GM19397 (cell line): ENCODE data around the gene NFKB2.

Experiments used
- ATAC-seq: cut with Tn5 transposase; IDR thresholded peaks from one replicate; pipeline ENCODE4 v1.9.1; 2021; ENCODE audit warnings: mild to moderate bottlenecking, moderate library complexity; ENCODE audit not compliant: unreplicated experiment

NFKB2 gene

DNA sequence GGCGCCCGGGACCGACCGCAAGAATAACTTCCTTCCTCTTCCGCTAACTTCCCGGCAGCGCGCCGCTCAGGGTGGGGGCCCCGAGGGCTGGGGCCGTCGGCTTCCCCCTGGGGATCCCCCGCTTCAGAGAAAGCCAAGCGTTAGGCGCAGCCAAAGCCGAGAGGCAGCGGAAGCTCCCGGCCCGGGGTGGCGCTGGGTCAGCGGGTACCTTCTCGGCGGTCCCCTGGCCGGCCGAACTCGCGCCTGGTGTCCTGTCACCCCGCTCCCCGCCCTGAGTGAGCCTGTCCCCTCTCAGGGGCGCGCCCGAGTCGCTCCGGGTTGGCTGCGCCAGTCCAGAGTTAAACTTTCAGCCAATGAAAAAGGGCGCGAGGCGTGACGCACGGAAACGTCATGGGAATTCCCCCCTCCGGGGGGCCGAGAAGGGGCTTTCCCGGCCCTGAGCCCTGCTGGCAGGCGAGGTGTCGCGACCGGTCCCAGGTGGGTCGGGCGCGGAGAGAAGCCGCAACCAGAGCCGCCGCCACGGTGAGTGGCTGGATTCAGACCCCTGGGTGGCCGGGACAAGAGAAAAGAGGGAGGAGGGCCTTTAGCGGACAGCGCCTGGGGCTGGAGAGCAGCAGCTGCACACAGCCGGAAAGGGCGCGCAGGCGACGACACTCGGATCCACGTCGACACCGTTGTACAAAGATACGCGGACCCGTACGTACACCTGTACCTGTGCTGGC is 1.3 kb upstream of the NFKB2 start:
- ATAC-seq = peak; percentile 78

DNA sequence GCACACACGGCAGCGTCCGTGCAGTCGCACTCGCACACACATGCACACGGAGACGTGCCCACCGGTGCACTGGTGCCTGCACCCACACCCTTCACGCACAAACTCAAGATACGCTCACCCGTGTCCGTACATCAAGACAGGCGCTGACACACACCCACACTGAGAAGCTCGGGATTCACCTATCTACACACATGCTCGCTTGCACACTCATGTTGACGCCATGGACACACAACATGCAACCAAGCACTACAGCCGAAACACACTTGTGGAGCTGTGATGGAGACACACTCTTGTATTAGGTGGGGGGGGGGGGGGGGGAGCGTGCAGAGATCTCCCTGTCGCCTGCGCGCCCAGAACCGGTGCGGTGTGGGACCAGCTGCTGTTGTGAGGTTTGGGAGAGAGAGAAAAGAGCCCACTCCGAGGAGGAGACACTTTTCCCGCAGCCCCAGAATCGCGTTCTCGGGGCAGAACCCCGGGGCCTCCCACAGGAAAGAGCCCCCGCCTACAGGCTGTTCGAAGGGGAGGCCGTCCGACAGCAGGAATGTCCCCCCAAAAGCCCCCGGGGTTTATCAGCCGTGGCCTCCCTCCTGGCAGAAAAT is 605 bp upstream of the NFKB2 start:
- ATAC-seq = no peak

DNA sequence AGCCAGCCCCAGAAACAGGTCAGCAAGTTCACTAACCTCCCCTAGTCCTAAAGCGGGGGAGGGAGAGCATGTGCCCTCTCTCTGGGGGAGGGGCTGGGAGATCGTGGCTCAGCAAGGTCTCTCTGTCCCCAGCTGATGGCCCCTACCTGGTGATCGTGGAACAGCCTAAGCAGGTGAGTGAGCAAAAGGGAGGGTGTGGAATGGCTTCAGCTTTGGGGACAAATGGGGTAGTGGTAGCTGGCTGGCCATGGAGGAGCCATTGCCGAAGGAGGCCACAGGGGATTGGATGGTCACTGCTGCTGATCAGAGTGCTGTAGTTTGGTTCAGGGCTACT is 779 bp downstream of the NFKB2 start:
- ATAC-seq = no peak

DNA sequence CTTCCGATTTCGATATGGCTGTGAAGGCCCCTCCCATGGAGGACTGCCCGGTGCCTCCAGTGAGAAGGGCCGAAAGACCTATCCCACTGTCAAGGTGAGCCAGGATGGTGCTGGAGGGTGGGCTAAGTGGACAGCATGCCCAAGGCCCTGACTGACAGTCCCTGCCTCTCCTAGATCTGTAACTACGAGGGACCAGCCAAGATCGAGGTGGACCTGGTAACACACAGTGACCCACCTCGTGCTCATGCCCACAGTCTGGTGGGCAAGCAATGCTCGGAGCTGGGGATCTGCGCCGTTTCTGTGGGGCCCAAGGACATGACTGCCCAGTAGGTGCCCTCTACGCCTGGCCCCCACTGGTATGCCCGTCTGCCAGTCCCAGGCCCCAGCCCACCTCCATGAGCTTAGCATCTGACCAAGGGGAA is 1.2 kb downstream of the NFKB2 start:
- ATAC-seq = no peak

DNA sequence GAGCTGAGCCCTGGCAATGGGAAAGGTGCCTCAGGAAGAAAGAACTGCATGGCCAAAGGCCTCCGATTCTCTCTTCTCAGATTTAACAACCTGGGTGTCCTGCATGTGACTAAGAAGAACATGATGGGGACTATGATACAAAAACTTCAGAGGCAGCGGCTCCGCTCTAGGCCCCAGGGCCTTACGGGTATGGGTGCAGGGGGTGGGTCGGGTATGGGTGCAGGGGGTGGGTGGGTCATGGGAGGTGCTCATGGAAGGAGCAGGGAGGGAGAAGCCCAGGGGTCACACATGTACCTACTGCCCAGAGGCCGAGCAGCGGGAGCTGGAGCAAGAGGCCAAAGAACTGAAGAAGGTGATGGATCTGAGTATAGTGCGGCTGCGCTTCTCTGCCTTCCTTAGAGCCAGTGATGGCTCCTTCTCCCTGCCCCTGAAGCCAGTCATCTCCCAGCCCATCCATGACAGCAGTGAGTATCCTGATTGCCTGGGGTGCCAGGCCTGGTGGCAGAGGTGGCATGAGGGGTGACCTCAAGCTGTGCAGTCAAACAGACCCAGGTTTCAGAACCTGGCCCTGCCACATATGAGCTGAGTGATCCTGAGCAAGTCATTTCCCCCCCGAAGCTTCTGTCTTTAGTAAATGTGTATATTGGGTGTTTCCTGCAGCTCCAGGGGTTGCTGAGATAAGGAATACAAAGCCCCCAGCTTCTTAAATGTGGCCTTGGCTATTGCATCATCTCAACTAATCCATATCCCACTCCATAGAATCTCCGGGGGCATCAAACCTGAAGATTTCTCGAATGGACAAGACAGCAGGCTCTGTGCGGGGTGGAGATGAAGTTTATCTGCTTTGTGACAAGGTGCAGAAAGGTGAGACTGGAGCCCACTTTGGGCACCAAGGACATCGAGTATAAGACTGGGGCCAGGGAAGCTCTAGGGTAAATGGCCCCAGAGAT is 2.0 kb downstream of the NFKB2 start:
- ATAC-seq = no peak

DNA sequence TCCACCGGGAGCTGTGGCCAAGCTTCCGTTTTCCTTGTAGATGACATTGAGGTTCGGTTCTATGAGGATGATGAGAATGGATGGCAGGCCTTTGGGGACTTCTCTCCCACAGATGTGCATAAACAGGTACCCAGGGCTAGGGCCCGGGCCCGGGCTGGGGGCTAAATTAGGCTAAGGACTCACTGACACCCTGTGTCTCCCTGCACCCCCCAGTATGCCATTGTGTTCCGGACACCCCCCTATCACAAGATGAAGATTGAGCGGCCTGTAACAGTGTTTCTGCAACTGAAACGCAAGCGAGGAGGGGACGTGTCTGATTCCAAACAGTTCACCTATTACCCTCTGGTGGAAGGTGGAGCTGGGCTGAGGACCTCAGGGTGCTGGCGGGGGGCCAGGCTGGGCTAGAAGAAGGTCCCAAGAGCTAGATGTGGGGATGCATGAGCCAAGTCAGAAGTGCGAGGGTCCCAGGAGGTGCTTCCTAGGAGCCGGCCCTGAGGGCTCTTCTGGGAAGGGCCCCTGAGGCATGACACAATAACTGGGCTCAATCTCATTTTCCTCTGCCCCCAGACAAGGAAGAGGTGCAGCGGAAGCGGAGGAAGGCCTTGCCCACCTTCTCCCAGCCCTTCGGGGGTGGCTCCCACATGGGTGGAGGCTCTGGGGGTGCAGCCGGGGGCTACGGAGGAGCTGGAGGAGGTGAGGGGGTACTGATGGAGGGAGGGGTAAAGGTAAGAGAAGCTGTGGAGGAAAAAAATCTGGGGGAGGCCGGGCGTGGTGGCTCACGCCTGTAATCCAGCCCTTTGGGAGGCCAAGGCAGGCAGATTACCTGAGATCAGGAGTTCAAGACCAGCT is 2.9 kb downstream of the NFKB2 start:
- ATAC-seq = no peak

DNA sequence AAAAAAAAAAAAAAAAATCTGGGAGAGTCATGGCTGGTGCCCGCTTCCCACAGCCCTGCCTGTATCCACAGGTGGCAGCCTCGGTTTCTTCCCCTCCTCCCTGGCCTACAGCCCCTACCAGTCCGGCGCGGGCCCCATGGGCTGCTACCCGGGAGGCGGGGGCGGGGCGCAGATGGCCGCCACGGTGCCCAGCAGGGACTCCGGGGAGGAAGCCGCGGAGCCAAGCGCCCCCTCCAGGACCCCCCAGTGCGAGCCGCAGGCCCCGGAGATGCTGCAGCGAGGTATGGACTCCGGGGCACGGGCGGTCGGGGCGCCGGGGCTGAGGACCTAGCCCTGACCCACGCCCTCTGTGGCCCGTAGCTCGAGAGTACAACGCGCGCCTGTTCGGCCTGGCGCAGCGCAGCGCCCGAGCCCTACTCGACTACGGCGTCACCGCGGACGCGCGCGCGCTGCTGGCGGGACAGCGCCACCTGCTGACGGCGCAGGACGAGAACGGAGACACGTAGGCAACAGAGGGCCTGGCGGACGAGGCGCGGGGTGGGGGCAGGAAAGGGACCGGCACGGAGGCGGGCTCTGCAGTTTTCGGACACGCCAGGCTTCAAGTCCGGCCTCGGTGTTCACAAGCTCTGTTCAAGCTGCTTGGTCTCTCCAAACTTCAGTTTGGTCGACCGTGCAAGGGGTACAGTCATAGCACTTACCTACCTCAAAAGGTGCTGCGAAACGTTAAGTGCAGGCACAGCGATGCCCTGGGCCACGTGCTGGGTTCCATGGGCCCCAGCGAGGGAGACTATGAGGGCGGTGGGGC is 3.9 kb downstream of the NFKB2 start:
- peak; percentile 42 for ATAC-seq

DNA sequence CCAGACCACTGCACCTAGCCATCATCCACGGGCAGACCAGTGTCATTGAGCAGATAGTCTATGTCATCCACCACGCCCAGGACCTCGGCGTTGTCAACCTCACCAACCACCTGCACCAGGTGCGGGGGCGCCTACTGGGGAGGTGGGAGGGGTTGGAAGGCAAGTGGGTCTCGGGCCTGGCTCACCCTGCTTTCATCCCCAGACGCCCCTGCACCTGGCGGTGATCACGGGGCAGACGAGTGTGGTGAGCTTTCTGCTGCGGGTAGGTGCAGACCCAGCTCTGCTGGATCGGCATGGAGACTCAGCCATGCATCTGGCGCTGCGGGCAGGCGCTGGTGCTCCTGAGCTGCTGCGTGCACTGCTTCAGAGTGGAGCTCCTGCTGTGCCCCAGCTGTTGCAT is 4.6 kb downstream of the NFKB2 start:
- ATAC-seq = no peak

DNA sequence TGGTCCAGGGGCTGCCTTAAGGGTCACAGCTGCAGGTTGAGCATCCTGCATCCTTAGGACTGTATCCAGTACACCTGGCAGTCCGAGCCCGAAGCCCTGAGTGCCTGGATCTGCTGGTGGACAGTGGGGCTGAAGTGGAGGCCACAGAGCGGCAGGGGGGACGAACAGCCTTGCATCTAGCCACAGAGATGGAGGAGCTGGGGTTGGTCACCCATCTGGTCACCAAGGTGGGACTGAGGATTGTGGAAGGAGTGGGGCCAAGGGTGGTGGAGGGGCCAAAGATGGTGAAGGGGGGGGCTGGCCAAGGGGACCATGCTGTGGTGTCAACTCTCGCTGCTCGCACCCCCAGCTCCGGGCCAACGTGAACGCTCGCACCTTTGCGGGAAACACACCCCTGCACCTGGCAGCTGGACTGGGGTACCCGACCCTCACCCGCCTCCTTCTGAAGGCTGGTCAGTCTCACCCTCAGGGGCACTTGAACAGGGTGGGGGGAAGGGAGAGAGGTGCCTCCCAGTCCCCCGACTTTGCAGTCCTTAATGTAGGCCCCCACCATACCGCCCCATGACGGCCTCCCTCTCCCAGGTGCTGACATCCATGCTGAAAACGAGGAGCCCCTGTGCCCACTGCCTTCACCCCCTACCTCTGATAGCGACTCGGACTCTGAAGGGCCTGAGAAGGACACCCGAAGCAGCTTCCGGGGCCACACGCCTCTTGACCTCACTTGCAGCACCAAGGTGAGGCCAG is 5.3 kb downstream of the NFKB2 start:
- ATAC-seq = no peak

DNA sequence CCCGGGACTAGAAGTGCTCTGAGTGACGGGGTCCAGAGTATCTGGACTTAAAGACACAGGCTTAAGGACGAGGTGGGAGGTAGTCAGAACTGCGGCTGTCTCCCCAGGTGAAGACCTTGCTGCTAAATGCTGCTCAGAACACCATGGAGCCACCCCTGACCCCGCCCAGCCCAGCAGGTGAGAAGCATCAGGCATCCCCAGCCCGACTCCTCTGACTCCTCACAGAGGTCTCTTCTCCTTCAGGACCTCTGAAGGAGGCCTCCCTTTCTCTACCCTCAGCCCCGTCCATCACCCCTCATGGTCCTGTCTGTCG is 5.8 kb downstream of the NFKB2 start:
- ATAC-seq = no peak

DNA sequence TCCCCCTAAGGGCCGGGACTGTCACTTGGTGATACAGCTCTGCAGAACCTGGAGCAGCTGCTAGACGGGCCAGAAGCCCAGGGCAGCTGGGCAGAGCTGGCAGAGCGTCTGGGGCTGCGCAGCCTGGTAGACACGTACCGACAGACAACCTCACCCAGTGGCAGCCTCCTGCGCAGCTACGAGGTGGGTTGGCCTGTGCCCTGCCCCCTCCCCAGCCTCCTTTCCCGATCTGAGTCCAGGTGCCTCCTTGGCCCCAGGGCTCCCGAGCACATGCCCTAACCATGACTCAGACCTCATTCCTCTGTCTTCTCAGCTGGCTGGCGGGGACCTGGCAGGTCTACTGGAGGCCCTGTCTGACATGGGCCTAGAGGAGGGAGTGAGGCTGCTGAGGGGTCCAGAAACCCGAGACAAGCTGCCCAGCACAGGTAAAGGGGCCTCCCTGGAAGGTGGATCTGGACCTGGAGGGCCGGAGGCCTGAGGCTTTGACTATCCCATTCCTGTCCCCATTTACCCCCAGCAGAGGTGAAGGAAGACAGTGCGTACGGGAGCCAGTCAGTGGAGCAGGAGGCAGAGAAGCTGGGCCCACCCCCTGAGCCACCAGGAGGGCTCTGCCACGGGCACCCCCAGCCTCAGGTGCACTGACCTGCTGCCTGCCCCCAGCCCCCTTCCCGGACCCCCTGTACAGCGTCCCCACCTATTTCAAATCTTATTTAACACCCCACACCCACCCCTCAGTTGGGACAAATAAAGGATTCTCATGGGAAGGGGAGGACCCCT is 6.4 kb downstream of the NFKB2 start:
- ATAC-seq = no peak

DNA sequence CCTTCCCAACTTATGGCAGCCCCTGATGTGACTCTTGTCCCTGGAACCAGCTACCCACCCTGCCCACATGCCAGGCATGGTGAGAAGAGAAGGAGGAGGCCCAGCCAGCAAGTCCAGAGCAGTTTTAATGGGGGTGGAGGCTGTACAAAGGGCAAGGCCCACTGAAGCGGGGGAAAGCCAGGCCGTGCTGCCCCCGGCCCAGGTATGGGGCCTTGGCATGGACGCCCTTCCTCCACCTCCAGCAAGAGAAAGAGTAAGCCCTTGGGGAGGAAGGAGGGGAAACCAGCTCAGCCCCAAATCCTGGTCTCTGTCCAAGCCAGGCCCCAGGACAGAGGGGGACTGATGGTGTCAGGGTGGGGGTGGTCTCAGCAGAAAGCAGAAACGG is 7.0 kb downstream of the NFKB2 start:
- ATAC-seq = no peak

DNA sequence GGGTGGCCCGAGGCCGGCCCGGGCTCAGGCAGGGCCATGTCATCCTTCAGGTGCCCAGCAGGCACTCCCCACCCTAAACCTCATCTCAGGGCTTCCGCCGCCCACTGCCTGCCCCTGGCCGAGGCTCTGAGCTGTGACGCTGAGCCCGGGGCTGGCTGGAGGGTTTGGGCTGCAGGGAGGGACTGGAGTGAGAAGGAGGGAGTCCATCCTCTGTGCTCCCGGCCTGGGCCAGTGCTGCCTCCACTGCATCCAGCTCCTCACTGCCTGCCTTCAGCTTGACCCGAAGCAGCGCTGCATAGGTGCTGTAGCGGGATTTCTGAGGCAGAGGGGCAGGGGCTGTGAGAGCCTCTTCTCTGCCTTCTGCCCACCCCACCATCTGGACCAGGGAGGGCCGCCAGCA is 7.6 kb downstream of the NFKB2 start:
- ATAC-seq = no peak

DNA sequence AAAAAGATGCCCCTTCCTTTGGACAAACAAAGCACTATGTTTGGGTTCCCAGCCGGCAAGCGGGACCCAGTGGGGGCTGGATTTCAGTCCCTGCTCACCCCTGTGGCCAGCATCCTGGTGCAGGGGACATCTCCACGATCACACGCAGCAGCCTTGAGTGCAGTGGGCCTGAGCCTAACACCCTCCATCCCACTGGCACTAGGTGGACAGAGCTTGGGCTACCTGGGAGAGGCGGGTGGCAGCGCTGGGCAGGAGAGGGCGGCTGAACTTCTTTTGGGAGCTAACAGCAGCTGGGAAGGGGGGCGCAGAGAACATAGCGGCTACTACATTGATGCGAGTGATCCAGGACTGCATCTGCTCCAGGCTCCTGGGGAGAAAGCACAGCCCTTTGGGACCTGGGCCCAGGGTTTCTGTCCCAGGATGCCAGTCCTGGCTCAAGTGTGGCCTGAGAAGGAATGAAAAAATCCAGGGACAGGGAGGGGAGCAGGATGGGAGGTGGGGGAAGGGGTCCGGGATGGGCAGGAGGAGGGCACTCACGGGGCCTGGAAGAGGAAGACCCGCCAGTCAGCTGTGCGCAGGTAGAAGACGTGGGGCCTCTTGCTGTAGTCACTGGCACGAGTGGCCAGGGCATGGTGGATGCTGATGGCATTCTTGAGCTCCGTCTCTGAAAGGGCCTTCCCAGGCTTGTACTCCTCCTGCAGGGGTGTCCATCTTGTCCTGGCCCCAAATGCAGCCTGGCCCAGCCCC is 9.0 kb downstream of the NFKB2 start:
- ATAC-seq = no peak

DNA sequence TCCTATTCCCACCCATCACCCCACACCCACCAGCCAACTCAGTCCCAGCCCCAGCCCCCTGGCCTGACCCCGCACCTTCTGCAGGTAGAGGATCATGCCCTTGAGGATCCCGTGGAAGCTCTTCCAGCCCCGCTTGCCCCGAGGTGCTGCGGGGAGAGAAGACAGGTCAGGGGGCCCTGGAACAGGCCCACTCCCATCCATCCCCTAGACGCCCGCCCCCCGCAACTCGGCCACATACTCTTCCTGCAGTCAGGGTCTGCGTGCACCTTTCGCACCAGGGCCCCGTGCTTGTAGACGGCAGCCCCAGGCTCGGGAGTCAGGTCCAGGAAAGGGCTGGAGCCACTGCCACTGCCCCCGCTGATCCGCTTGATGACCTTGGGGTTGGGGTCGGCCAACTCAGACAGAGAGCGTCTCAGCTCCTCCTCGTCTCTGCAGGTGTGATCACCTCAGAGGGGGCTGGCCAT is 9.6 kb downstream of the NFKB2 start:
- ATAC-seq = no peak

DNA sequence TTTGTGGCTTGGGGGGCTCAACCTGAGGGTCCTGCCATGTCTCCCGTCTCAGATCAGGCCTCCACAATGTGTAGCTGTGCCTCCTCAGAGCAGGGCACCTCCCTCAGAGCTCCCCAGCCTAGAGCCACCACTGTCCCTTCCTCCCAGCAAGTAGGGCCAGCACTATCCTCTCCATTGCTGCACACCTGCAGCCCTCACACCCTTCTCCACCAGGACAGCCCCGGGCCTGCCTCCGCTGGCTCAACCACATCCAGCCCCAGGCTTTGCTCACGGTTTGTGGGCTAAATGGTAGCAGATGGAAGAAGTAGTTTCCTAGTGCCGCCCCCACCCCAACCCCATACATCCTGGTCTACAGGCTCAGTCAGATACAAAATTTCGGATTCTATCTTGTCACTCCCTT is 10.1 kb downstream of the NFKB2 start:
- ATAC-seq = no peak

DNA sequence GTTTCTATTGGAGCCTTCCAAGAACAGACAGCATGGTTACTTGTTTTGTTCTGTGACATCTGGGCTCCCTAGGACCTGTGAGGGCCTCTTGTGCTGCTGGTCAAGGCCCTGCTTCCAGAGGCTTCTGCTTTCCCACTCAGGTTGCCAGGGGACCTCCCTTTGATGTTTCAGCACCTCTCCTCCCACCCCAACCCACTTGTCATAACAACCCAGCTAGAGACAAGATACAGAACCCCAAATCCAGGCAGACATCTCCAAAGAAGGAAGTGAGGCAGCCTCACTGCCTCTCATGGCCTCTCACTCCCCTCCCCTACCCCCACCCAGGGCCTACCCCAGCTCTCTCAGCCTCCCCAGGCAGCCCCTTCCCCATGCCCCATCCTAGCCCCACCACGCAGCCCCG is 11.3 kb downstream of the NFKB2 start:
- ATAC-seq = no peak
